H9 (cell line): ENCODE measurements around the gene CTNND1. TPM values are rescaled to one million over a fixed set of nuclear protein-coding genes. Genes with fewer than 3 reads are reported as not detected.

Experiments used
- DNase-seq: peaks from one replicate; pipeline ENCODE4 v3.0.0-alpha.2; 2017
- H2AFZ ChIP-seq: one replicate; pipeline ENCODE4 v1.6.1; 2013; ENCODE audit warnings: mild to moderate bottlenecking, low read length, control low read depth, moderate library complexity
- H2AK5ac ChIP-seq: 2 replicates; pipeline ENCODE4 v1.6.1; 2013; ENCODE audit warnings: low read length, control low read depth, mixed read lengths; ENCODE audit not compliant: insufficient read length
- H2BK120ac ChIP-seq: one replicate; pipeline ENCODE4 v1.6.1; 2013; ENCODE audit warnings: low read depth, mild to moderate bottlenecking, low read length, control low read depth, inconsistent platforms; ENCODE audit not compliant: poor library complexity, severe bottlenecking
- H2BK12ac ChIP-seq: 2 replicates; pipeline ENCODE4 v1.6.1; 2013; ENCODE audit warnings: low read length, control low read depth, mixed read lengths, low read depth; ENCODE audit not compliant: insufficient read length
- H2BK15ac ChIP-seq: 2 replicates; pipeline ENCODE4 v1.6.1; 2013; ENCODE audit warnings: low read depth, low read length, control low read depth
- H2BK20ac ChIP-seq: one replicate; pipeline ENCODE4 v1.6.1; 2013; ENCODE audit warnings: low read depth, mild to moderate bottlenecking, low read length, control low read depth, inconsistent platforms; ENCODE audit not compliant: poor library complexity, severe bottlenecking
- H2BK5ac ChIP-seq: 2 replicates; pipeline ENCODE4 v1.6.1; 2013; ENCODE audit warnings: low read length, control low read depth, mixed read lengths; ENCODE audit not compliant: insufficient read length
- H3K14ac ChIP-seq: 2 replicates; pipeline ENCODE4 v1.6.1; 2013; ENCODE audit warnings: low read length, control low read depth; ENCODE audit not compliant: insufficient read depth
- H3K18ac ChIP-seq: 2 replicates; pipeline ENCODE4 v1.6.1; 2013; ENCODE audit warnings: low read depth, mild to moderate bottlenecking, mixed read lengths, low read length, control low read depth; ENCODE audit not compliant: insufficient read length
- H3K23ac ChIP-seq: 2 replicates; pipeline ENCODE4 v1.6.1; 2013; ENCODE audit warnings: low read length, control low read depth, mixed read lengths, low read depth; ENCODE audit not compliant: insufficient read length
- H3K23me2 ChIP-seq: 2 replicates; pipeline ENCODE4 v1.6.1; 2013; ENCODE audit warnings: low read depth, mild to moderate bottlenecking, mixed read lengths, low read length, control low read depth; ENCODE audit not compliant: insufficient read length, poor library complexity, severe bottlenecking
- H3K27ac ChIP-seq: 2 replicates; pipeline ENCODE4 v1.5.1; 2013; ENCODE audit warnings: low read length, control low read depth, mixed read lengths, low read depth; ENCODE audit not compliant: insufficient read length
- H3K27me3 ChIP-seq: 2 replicates; pipeline ENCODE4 v1.6.1; 2013; ENCODE audit warnings: low read length, control low read depth, inconsistent platforms; ENCODE audit not compliant: insufficient read depth
- H3K4ac ChIP-seq: 2 replicates; pipeline ENCODE4 v1.6.1; 2013; ENCODE audit warnings: low read depth, mild to moderate bottlenecking, control low read depth, inconsistent platforms, low read length, moderate library complexity
- H3K4me1 ChIP-seq: 2 replicates; pipeline ENCODE4 v1.6.1; 2013; ENCODE audit warnings: low read length, control low read depth, inconsistent platforms; ENCODE audit not compliant: insufficient read depth
- H3K4me2 ChIP-seq: 2 replicates; pipeline ENCODE4 v1.6.1; 2013; ENCODE audit warnings: low read length, control low read depth, mixed read lengths; ENCODE audit not compliant: insufficient read length, insufficient read depth
- H3K56ac ChIP-seq: 2 replicates; pipeline ENCODE4 v1.6.1; 2013; ENCODE audit warnings: low read depth, mild to moderate bottlenecking, mixed read lengths, low read length, control low read depth; ENCODE audit not compliant: insufficient read length
- H3K79me1 ChIP-seq: 2 replicates; pipeline ENCODE4 v1.6.1; 2013; ENCODE audit warnings: low read depth, mild to moderate bottlenecking, moderate library complexity, low read length, control low read depth, inconsistent platforms; ENCODE audit not compliant: insufficient read depth, poor library complexity, severe bottlenecking
- H3K79me2 ChIP-seq: 2 replicates; pipeline ENCODE4 v1.6.1; 2013; ENCODE audit warnings: low read length, control low read depth, inconsistent platforms; ENCODE audit not compliant: insufficient read depth
- H3K9ac ChIP-seq: 2 replicates; pipeline ENCODE4 v1.6.1; 2013; ENCODE audit warnings: low read length, control low read depth, mixed read lengths; ENCODE audit not compliant: insufficient read length; ENCODE audit errors: extremely low read depth
- H3K9me3 ChIP-seq: one replicate; pipeline ENCODE4 v1.6.1; 2013; ENCODE audit warnings: low read depth, low read length, inconsistent platforms; ENCODE audit not compliant: control insufficient read depth
- H3T11ph ChIP-seq: one replicate; pipeline ENCODE4 v1.6.1; 2013; ENCODE audit warnings: mild to moderate bottlenecking, low read length, control low read depth, inconsistent platforms
- H4K20me1 ChIP-seq: one replicate; pipeline ENCODE4 v1.6.1; 2013; ENCODE audit not compliant: control insufficient read depth, insufficient read length, insufficient read depth
- H4K5ac ChIP-seq: 2 replicates; pipeline ENCODE4 v1.6.1; 2013; ENCODE audit warnings: low read depth, mild to moderate bottlenecking, mixed read lengths, low read length, control low read depth; ENCODE audit not compliant: insufficient read length
- H4K8ac ChIP-seq: replicated peaks from 2 replicates; pipeline ENCODE4 v1.6.1; 2013; ENCODE audit warnings: low read length, control low read depth, mixed read lengths, low read depth; ENCODE audit not compliant: insufficient read length
- H4K91ac ChIP-seq: 2 replicates; pipeline ENCODE4 v1.6.1; 2013; ENCODE audit warnings: low read depth, mild to moderate bottlenecking, moderate library complexity, mixed read lengths, low read length, control low read depth; ENCODE audit not compliant: insufficient read length
- H3K27ac Mint-ChIP-seq, 3 experiments: 2 replicates in 2 of 3; 3 replicates in 1 of 3; pipeline ENCODE4 v1.8.0; 2020 to 2021; ENCODE audit warnings: mixed read lengths in 3 of 3, mild to moderate bottlenecking in 1 of 3, moderate library complexity in 1 of 3
- H3K27me3 Mint-ChIP-seq: 2 replicates; pipeline ENCODE4 v1.8.0; 2021; ENCODE audit warnings: low read depth, mild to moderate bottlenecking, moderate library complexity, mixed read lengths
- H3K36me3 Mint-ChIP-seq, 3 experiments: 2 replicates in 2 of 3; 3 replicates in 1 of 3; pipeline ENCODE4 v1.8.0; 2020 to 2021; ENCODE audit warnings: low read depth in 3 of 3, mixed read lengths in 3 of 3; ENCODE audit not compliant: insufficient read depth in 1 of 3
- H3K4me1 Mint-ChIP-seq, 2 experiments: 2 replicates each; pipeline ENCODE4 v1.8.0; 2020; ENCODE audit warnings: mixed read lengths in 2 of 2
- H3K4me3 Mint-ChIP-seq, 2 experiments: 2 replicates in 1 of 2; 3 replicates in 1 of 2; pipeline ENCODE4 v1.8.0; 2020 to 2021; ENCODE audit warnings: mild to moderate bottlenecking in 2 of 2, mixed read lengths in 2 of 2, moderate library complexity in 1 of 2
- H3K9me3 Mint-ChIP-seq, 2 experiments: 2 replicates in 1 of 2; 3 replicates in 1 of 2; pipeline ENCODE4 v1.8.0; 2020; ENCODE audit warnings: mild to moderate bottlenecking in 2 of 2, mixed read lengths in 2 of 2, moderate library complexity in 1 of 2
- CTCF ChIP-seq: fragments of 200-600 bp; sonication (generic); conservative IDR thresholded peaks from 3 replicates; pipeline ENCODE4 v1.8.0; 2021; ENCODE audit warnings: antibody characterized with exemption, mild to moderate bottlenecking
- WGBS: extraction: QIAGEN DNeasy Blood & Tissue Kit; methylation state at CpG from one replicate; pipeline ENCODE4 v1.1.7; 2013; ENCODE audit warnings: missing lambda C conversion rate, low lambda C conversion rate, mixed read lengths; ENCODE audit not compliant: insufficient read length; ENCODE audit errors: extremely low coverage; 5-methylcytosine and 5-hydroxymethylcytosine counted together
- total RNA-seq: library from RNA; stranded (reverse); gene quantifications from 2 replicates; pipeline ENCODE4 v1.2.1, GENCODE V29; 2021

CTNND1 gene
- total RNA-seq, 1 experiment from 2014 or later = 164 TPM

- no peak overlapping the region for H2AK5ac ChIP-seq
- peaks cover 45% of the 10 kb centered on the region for H3K79me2 ChIP-seq
- Mint-ChIP-seq H3K27me3 (no peaks in the 10 kb centered on the region), H3K27ac (peak overlapping the region; percentile 98 to 100 (median 100)), H3K36me3 (peaks cover 7 to 20% (median 14%) of the 10 kb centered on the region in 3 experiments; a peak in 6 of 7 replicates), H3K4me1 (peaks cover 34 to 37% of the 10 kb centered on the region in 2 experiments), H3K9me3 (0 out of 5 replicates have a peak, but pooled peaks cover 0 to 3% of the 10 kb centered on the region in 2 experiments), H3K4me3 (peak overlapping the region; percentile 93 to 96)
- H3K14ac ChIP-seq = peak overlapping the region; percentile 45; the same call in 1 of the 2 replicates
- no peak overlapping the region for H4K5ac ChIP-seq
- DNase-seq = no peak
- no peak overlapping the region for H2BK12ac ChIP-seq
- no peak overlapping the region for H2BK15ac ChIP-seq
- H4K91ac ChIP-seq = no peak overlapping the region
- H3K18ac ChIP-seq = peak overlapping the region; percentile 61
- no peak overlapping the region for H3K56ac ChIP-seq
- H2BK20ac ChIP-seq = no peak overlapping the region
- H4K20me1 ChIP-seq = no peaks in the 10 kb centered on the region
- no peaks in the 10 kb centered on the region for H3K27me3 ChIP-seq
- H2AFZ ChIP-seq = no peak overlapping the region
- H3K79me1 ChIP-seq = peaks cover 3% of the 10 kb centered on the region
- H3K27ac ChIP-seq = peak overlapping the region; percentile 98
- peak overlapping the region; percentile 93 for H2BK120ac ChIP-seq
- peak overlapping the region; percentile 99 for H3K9ac ChIP-seq
- peaks cover 7% of the 10 kb centered on the region for H3K23me2 ChIP-seq
- no peaks in the 10 kb centered on the region for H3K9me3 ChIP-seq
- no peak overlapping the region for H4K8ac ChIP-seq
- no peaks in the 10 kb centered on the region; the same call in 1 of the 2 replicates for H3K4me1 ChIP-seq
- no CpG with 5 or more reads among the region's 9 CpGs for WGBS
- no peak overlapping the region for H3K23ac ChIP-seq
- TF ChIP-seq CTCF = no peak
- H3K4me2 ChIP-seq = peak overlapping the region; percentile 92
- H2BK5ac ChIP-seq = no peak overlapping the region
- no peak overlapping the region for H3K4ac ChIP-seq
- no peak overlapping the region for H3T11ph ChIP-seq
Measured at GRCh38 chr11:57762235-57762861, 746 bp downstream of the CTNND1 start.
